ENCODE results near the gene PTPN14.
A peak's percentile ranks its signal among the peaks of the same experiment; 100 is the strongest.

The PTPN14 gene

GRCh38 chr1:214330222-214330621 is 221.2 kb downstream of the PTPN14 start:
- no peak for DNase-seq (ENCODE audit: low read depth)

- DNase-seq (ENCODE audit: low read depth) = no peak
These were observed 221.8 kb downstream of the PTPN14 start for GRCh38 chr1:214329470-214330220.

- DNase-seq (ENCODE audit: low read depth) = peak; percentile 57
These were observed 222.5 kb downstream of the PTPN14 start for GRCh38 chr1:214328770-214329469.

- DNase-seq (ENCODE audit: low read depth) = no peak
These were observed 223.9 kb downstream of the PTPN14 start for GRCh38 chr1:214327514-214327913.

GRCh38 chr1:214326406-214326805 is 225.0 kb downstream of the PTPN14 start:
- no peak for DNase-seq (ENCODE audit: low read depth)

GRCh38 chr1:214324896-214325800 is 226.3 kb downstream of the PTPN14 start:
- no peak for DNase-seq (ENCODE audit: low read depth)

GRCh38 chr1:214321705-214322453 is 229.5 kb downstream of the PTPN14 start:
- DNase-seq (ENCODE audit: low read depth) = no peak

- no peak for DNase-seq (ENCODE audit: low read depth)
These were observed 231.5 kb downstream of the PTPN14 start for GRCh38 chr1:214319938-214320337.

- no peak for DNase-seq (ENCODE audit: low read depth)
These were observed 232.3 kb downstream of the PTPN14 start for GRCh38 chr1:214318956-214319736.

GRCh38 chr1:214318356-214318755 is 233.0 kb downstream of the PTPN14 start:
- no peak for DNase-seq (ENCODE audit: low read depth)

- DNase-seq (ENCODE audit: low read depth) = no peak
These were observed 233.7 kb downstream of the PTPN14 start for GRCh38 chr1:214317734-214318133.

GRCh38 chr1:214317300-214317699 is 234.1 kb downstream of the PTPN14 start:
- DNase-seq (ENCODE audit: low read depth) = no peak

GRCh38 chr1:214316593-214316992 is 234.8 kb downstream of the PTPN14 start:
- no peak for DNase-seq (ENCODE audit: low read depth)

GRCh38 chr1:214314178-214314843 is 237.1 kb downstream of the PTPN14 start:
- no peak for DNase-seq (ENCODE audit: low read depth)

GRCh38 chr1:214312530-214313051 is 238.8 kb downstream of the PTPN14 start:
- no peak for DNase-seq (ENCODE audit: low read depth)

- no peak for DNase-seq (ENCODE audit: low read depth)
These were observed 240.4 kb downstream of the PTPN14 start for GRCh38 chr1:214310777-214311690.

GRCh38 chr1:214310010-214310409 is 241.4 kb downstream of the PTPN14 start:
- DNase-seq (ENCODE audit: low read depth) = no peak

GRCh38 chr1:214306269-214306668 is 245.1 kb downstream of the PTPN14 start:
- no peak for DNase-seq (ENCODE audit: low read depth)

- no peak for DNase-seq (ENCODE audit: low read depth)
These were observed 246.1 kb downstream of the PTPN14 start for GRCh38 chr1:214305164-214305751.
